Muscle of leg (tissue), 16 donors: ENCODE results near the gene CARS2. TPM values are rescaled to one million over a fixed set of nuclear protein-coding genes. Genes with fewer than 3 reads are reported as not detected.
A peak's percentile ranks its signal among the peaks of the same experiment; 100 is the strongest.
"Not testable (repeated sequence)": the region's sequence is repeated elsewhere in the genome, so short reads cannot be mapped to it uniquely, and the experiment has no call there.

Experiments
- DNase-seq: peaks from one replicate; pipeline ENCODE4 v3.0.0; 2013
- H3K27ac ChIP-seq: one replicate; pipeline ENCODE4 v1.5.1; 2013; ENCODE audit warnings: mild to moderate bottlenecking, low read length, control low read depth
- H3K27me3 ChIP-seq: one replicate; pipeline ENCODE4 v1.6.1; 2013; ENCODE audit warnings: low read length; ENCODE audit not compliant: control insufficient read depth, insufficient read depth
- H3K36me3 ChIP-seq: one replicate; pipeline ENCODE4 v1.6.1; 2013; ENCODE audit warnings: low read length; ENCODE audit not compliant: control insufficient read depth, insufficient read depth
- H3K4me1 ChIP-seq: one replicate; pipeline ENCODE4 v1.6.1; 2013; ENCODE audit warnings: low read length; ENCODE audit not compliant: control insufficient read depth, insufficient read depth
- H3K4me3 ChIP-seq: one replicate; pipeline ENCODE4 v1.5.1; 2013; ENCODE audit warnings: low read length, control low read depth
- H3K9me3 ChIP-seq: replicated peaks from 2 replicates; pipeline ENCODE4 v1.6.1; 2013; ENCODE audit warnings: low read depth, low read length; ENCODE audit not compliant: control insufficient read depth
- WGBS: methylation state at CpG from one replicate; pipeline ENCODE4 v1.1.5; 2013; ENCODE audit warnings: missing lambda C conversion rate; ENCODE audit not compliant: insufficient coverage; 5-methylcytosine and 5-hydroxymethylcytosine counted together
- long read RNA-seq, 11 donors: transcript quantifications; one replicate each; lab custom pipeline, GENCODE V29; 2026
- polyA plus RNA-seq, 8 donors: library from polyadenylated mRNA; unstranded; fragments of 120-200 nt; gene quantifications; one replicate each; pipeline versions ENCODE4 v1.2.1 to v1.2.3, GENCODE V29; 2013; ENCODE audit warnings: inconsistent platforms in 1 of 8, low replicate concordance in 1 of 8; ENCODE audit not compliant: insufficient read length in 8 of 8, insufficient read depth in 1 of 8
- total RNA-seq: library from RNA; stranded (reverse); fragments of 120-200 nt; gene quantifications from one replicate; pipeline ENCODE4 v1.2.4, GENCODE V29; 2013

Gene CARS2
- total RNA-seq (49.1 TPM), polyA plus RNA-seq (10 to 100 TPM; 37.7 to 73.2 (median 51.9) TPM)
- long read RNA-seq, donor 1, partial matches to known transcripts, result 0 of 4 reads
- long read RNA-seq, donor 1, other reads (novel, unspliced or antisense), result 0 of 4 reads
- long read RNA-seq, donor 2, result 0 reads
- long read RNA-seq, donor 3, transcript CARS2-201 (15 exons, 1,879 nt), result major isoform, 13 of 14 reads
- long read RNA-seq, donor 3, partial matches to known transcripts, result 0 of 14 reads
- long read RNA-seq, donor 3, other reads (novel, unspliced or antisense), result 0 of 14 reads
- long read RNA-seq, donor 4, partial matches to known transcripts, result 7 of 13 reads
- long read RNA-seq, donor 4, other reads (novel, unspliced or antisense), result 0 of 13 reads
- long read RNA-seq, donor 5, transcript CARS2-201 (15 exons, 1,879 nt), result major isoform, 16 of 28 reads
- long read RNA-seq, donor 5, partial matches to known transcripts, result 10 of 28 reads
- long read RNA-seq, donor 5, other reads (novel, unspliced or antisense), result 0 of 28 reads
- long read RNA-seq, donor 6, transcript CARS2-201 (15 exons, 1,879 nt), result major isoform, 20 of 41 reads
- long read RNA-seq, donor 6, partial matches to known transcripts, result 18 of 41 reads
- long read RNA-seq, donor 6, other reads (novel, unspliced or antisense), result 0 of 41 reads
- long read RNA-seq, donor 7, transcript CARS2-201 (15 exons, 1,879 nt), result major isoform, 11 of 21 reads
- long read RNA-seq, donor 7, partial matches to known transcripts, result 6 of 21 reads
- long read RNA-seq, donor 7, other reads (novel, unspliced or antisense), result 0 of 21 reads
- long read RNA-seq, donor 8, partial matches to known transcripts, result 0 of 6 reads
- long read RNA-seq, donor 8, other reads (novel, unspliced or antisense), result 0 of 6 reads
- long read RNA-seq, donor 9, transcript CARS2-201 (15 exons, 1,879 nt), result major isoform, 7 of 25 reads
- long read RNA-seq, donor 9, partial matches to known transcripts, result 8 of 25 reads
- long read RNA-seq, donor 9, other reads (novel, unspliced or antisense), result 9 of 25 reads
- long read RNA-seq, donor 10, transcript CARS2-201 (15 exons, 1,879 nt), result major isoform, 6 of 7 reads
- long read RNA-seq, donor 10, partial matches to known transcripts, result 0 of 7 reads
- long read RNA-seq, donor 10, other reads (novel, unspliced or antisense), result 0 of 7 reads
- long read RNA-seq, donor 11, partial matches to known transcripts, result 0 of 5 reads
- long read RNA-seq, donor 11, other reads (novel, unspliced or antisense), result 0 of 5 reads

GRCh38 chr13:110705826-110706569, at the start of gene CARS2:
Gene CARS2 (minus strand): TSS chr13:110706116. CDS start chr13:110706093, 23 bp downstream.
- under 1% methylated on average over 76 of the region's 80 CpGs for WGBS
- Histone ChIP-seq H3K4me1 (peaks cover 26% of the 10 kb centered on the region), H3K27me3 (no peaks in the 10 kb centered on the region), H3K4me3 (peak within 1 kb of the TSS; percentile 64), H3K36me3 (peaks cover 17% of the 10 kb centered on the region), H3K27ac (peak within 1 kb of the TSS; percentile 77), H3K9me3 (no peaks in the 10 kb centered on the region)
- DNase-seq, result peak; percentile 97

- Histone ChIP-seq H3K27me3 (no peaks in the 10 kb centered on the region), H3K4me1 (no peaks in the 10 kb centered on the region), H3K9me3 (peaks cover 5% of the 10 kb centered on the region), H3K27ac (no peak overlapping the region), H3K4me3 (no peak overlapping the region), H3K36me3 (no peaks in the 10 kb centered on the region)
- no peak for DNase-seq
- 52% methylated on average over 2 of the region's 4 CpGs for WGBS
Observed at GRCh38 chr13:110748271-110748670, 42.4 kb upstream of the CARS2 start.

DNA sequence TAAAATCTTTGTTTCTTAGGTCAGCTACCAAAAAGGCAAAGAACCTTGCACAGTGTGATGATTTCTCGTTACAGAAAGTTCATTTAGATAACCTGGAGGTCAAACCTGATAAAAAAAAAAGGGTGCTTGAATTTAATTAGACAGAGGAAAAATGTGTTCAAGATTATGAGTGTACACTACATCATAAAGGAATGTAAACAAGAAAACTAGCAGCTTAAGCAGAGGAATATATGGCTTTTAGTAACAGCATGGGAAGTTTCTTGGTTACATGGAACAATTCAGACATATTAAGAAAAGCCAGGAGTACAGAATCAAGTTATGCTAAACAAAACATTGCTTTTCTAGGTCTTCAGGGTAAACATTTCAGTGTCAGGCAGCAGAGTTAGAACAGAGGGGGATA, 40.5 kb upstream of the CARS2 start:
- no peak for DNase-seq

DNA sequence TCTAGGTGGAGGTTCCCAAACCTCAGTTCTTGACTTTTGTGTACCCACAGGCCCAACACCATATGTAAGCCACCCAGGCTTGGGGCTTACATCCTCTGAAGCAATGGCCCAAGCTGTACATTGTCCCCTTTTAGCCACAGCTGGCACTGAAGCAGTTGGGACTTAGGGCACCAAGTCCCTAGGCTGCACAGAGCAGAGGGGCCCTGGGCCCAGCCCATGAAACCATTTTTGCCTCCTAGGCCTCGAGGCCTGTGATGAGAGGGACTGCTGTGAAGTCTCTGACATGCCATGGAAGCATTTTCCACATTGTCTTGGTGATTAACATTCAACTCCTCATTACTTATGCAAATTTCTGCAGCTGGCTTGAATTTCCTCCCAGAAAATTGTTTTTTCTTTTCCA, 37.8 kb upstream of the CARS2 start:
- Histone ChIP-seq H3K36me3 (no peaks in the 10 kb centered on the region), H3K27me3 (no peaks in the 10 kb centered on the region), H3K27ac (no peak overlapping the region), H3K4me3 (no peak overlapping the region), H3K9me3 (peaks cover 7% of the 10 kb centered on the region), H3K4me1 (no peaks in the 10 kb centered on the region)
- 50% methylated on average over 1 of the region's 1 CpG for WGBS
- DNase-seq, result no peak

More for the DNA sequence above, 40.5 kb upstream of the CARS2 start:
- WGBS, result no CpG with 5 or more reads among the region's 1 CpG
- no peaks in the 10 kb centered on the region for H3K27me3 ChIP-seq
- H3K4me3 ChIP-seq, result no peak overlapping the region
- H3K4me1 ChIP-seq, result no peaks in the 10 kb centered on the region
- peaks cover 5% of the 10 kb centered on the region for H3K9me3 ChIP-seq
- no peak overlapping the region for H3K27ac ChIP-seq
- H3K36me3 ChIP-seq, result no peaks in the 10 kb centered on the region

- no peaks in the 10 kb centered on the region for H3K4me1 ChIP-seq
- no peaks in the 10 kb centered on the region for H3K36me3 ChIP-seq
- no peak for DNase-seq
- H3K9me3 ChIP-seq, result peaks cover 9% of the 10 kb centered on the region
- H3K4me3 ChIP-seq, result no peak overlapping the region
- no peaks in the 10 kb centered on the region for H3K27me3 ChIP-seq
- H3K27ac ChIP-seq, result no peak overlapping the region
Observed at GRCh38 chr13:110737555-110737954, 31.6 kb upstream of the CARS2 start.

DNA sequence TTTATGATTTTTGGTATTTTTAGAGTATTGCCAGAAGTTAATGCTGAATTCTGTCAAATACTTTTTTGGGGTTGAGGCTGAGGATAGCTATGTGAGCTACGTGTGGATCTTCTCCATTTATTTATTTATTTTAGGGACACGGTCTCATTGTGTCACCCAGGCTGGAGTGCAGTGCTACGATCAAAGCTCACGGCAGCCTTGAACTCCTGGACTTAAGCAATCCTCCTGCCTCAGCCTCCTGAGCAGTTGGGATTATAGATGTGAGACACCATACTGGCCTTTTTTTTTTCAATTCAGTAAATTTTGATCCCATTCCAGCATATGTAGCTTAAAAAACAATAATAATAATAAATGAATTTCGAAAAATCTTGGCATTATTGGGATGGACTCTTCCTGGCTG, 28.6 kb upstream of the CARS2 start:
- WGBS, result 100% methylated on average over 3 of the region's 5 CpGs
- DNase-seq, result no peak
- Histone ChIP-seq H3K36me3 (no peaks in the 10 kb centered on the region), H3K4me1 (no peaks in the 10 kb centered on the region), H3K27me3 (no peaks in the 10 kb centered on the region), H3K9me3 (peaks cover 9% of the 10 kb centered on the region), H3K4me3 (no peak overlapping the region), H3K27ac (no peak overlapping the region)

GRCh38 chr13:110731072-110731471, 25.2 kb upstream of the CARS2 start:
- Histone ChIP-seq H3K4me3 (no peak overlapping the region), H3K27me3 (no peaks in the 10 kb centered on the region), H3K27ac (no peak overlapping the region), H3K4me1 (no peaks in the 10 kb centered on the region), H3K9me3 (no peaks in the 10 kb centered on the region), H3K36me3 (no peaks in the 10 kb centered on the region)
- 93% methylated on average over 2 of the region's 3 CpGs for WGBS
- no peak for DNase-seq

DNA sequence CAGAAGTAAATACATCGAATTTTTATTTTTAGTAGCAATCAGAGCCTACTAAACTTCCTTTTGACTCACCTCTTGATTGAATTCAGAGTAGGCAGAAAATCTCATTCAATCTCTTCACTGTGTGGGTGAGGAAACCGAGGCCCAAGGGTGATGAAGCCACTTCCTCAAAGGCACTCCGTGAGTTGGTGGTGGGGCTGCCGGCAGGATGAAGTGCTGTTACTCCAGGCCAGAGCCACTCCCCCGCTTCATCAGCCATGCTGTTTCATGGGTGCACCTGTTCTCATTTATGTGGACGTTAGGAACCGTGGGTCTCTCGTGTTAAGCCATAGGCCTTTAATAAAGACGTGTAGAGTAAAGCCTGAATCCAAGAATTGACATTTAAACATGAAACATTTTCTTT, 20.8 kb upstream of the CARS2 start:
- no peak overlapping the region for H3K4me3 ChIP-seq
- no peak overlapping the region for H3K27ac ChIP-seq
- 17% methylated on average over 1 of the region's 9 CpGs for WGBS
- no peaks in the 10 kb centered on the region for H3K27me3 ChIP-seq
- DNase-seq, result no peak
- no peaks in the 10 kb centered on the region for H3K4me1 ChIP-seq
- H3K9me3 ChIP-seq, result no peaks in the 10 kb centered on the region
- H3K36me3 ChIP-seq, result no peaks in the 10 kb centered on the region

DNA sequence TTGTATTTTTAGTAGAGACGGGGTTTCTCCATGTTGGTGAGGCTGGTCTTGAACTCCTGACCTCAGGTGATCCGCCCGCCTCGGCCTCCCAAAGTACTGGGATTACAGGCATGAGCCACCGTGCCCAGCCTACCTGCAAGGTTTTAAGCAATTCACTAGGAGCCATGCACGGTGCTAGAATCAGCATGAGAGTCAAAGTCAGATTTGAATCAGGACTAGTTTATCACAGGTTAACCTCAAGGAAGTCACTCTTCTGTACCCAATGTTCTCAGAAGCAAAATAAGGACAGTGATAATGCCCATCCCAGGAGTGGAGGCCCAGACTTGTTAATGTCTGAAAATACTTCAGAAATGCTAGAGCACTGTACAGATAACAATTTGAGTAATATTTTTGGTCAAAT, 20.2 kb upstream of the CARS2 start:
- H3K4me1 ChIP-seq, H3K4me3 ChIP-seq, H3K9me3 ChIP-seq, DNase-seq, H3K27ac ChIP-seq, H3K27me3 ChIP-seq, H3K36me3 ChIP-seq: not testable (repeated sequence)
- WGBS, result 95% methylated on average over 6 of the region's 6 CpGs
